ENCODE measurements around the gene NLGN4X. TPM values are rescaled to one million over a fixed set of nuclear protein-coding genes. Genes with fewer than 3 reads are reported as not detected.

The NLGN4X gene
- total and polyA plus RNA-seq, 2 donors (not counting 3 experiments of a cell fraction or from before 2014, with no cell fraction given): 0.03 TPM; not detected in 1

DNA sequence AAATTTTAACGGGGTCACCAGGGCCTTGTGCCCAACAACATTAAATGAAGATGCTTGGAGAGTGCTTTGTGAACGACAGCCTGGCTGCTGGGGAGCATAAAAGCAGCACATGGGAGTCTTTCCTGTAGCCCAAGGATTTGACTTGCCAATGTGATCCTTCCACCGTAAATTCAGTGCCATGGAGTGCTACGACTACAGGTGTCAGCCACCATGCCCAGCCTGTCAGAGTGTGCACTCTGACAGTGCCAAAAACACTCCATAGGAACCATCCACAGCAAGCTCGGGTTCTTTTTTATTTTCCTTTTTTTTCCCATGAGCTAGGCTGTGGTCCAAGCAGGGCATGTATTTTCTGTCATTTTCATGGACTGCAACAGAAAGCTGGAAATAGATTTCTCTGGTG lies 156.9 kb downstream of the NLGN4X start:
- CTCF ChIA-PET: no interaction called here
- Histone ChIP-seq H3K9me1 (replicated peaks; ENCODE audit: control insufficient read depth, extremely low read depth, insufficient read depth, low read length) (no peaks in the 10 kb centered on the region), H3K9me3 (replicated peaks; ENCODE audit: control insufficient read depth, insufficient read depth, low read length) (no peaks in the 10 kb centered on the region), H3K27me3 (ENCODE audit: control insufficient read depth in 2 of 2, insufficient read depth in 2 of 2, low read length in 2 of 2) (no peaks in the 10 kb centered on the region), H3K36me3 (ENCODE audit: control insufficient read depth in 2 of 2, extremely low read depth in 1 of 2, insufficient read depth in 2 of 2, low read length in 2 of 2) (no peaks in the 10 kb centered on the region), H3K4me1 (ENCODE audit: control insufficient read depth, extremely low read depth, insufficient read depth, low read length) (no peaks in the 10 kb centered on the region), H3K27ac (ENCODE audit: insufficient read depth, low read depth, low read length) (no peak overlapping the region), H4K20me1 (replicated peaks; ENCODE audit: control insufficient read depth, extremely low read depth, insufficient read depth, low read length) (no peaks in the 10 kb centered on the region), H2AFZ (ENCODE audit: low read depth, low read length) (no peak overlapping the region), H3K9ac (replicated peaks; ENCODE audit: extremely low read depth, insufficient read depth, low read length) (no peak overlapping the region), H3K79me2 (ENCODE audit: control insufficient read depth, insufficient read depth, low read length) (no peaks in the 10 kb centered on the region), H3K4me3 (replicated peaks in 1 of 3; ENCODE audit: insufficient read depth in 1 of 3, low read depth in 1 of 3, low read length in 3 of 3) (no peak overlapping the region), H3K4me2 (ENCODE audit: insufficient read depth, low read length) (no peak overlapping the region)
- DNase-seq (ENCODE audit: low read depth, low spot score) (no peak), FAIRE-seq (no peak)
- no TSS peak for BruUV-seq (replicated peaks)
- no peak for TF ChIP-seq EZH2 (IDR thresholded peaks at IDR 0.05; ENCODE audit: borderline replicate concordance, low read depth, low read length, severe bottlenecking)
- no peak for TF ChIP-seq MYC (IDR thresholded peaks at IDR 0.05; ENCODE audit: low read depth, low read length)
- no peak for TF ChIP-seq GATA2 (IDR thresholded peaks at IDR 0.05; ENCODE audit: insufficient read depth, insufficient read length, low read depth, low read length)
- no peak for TF ChIP-seq JUN (IDR thresholded peaks at IDR 0.05; ENCODE audit: borderline replicate concordance, insufficient read depth, insufficient read length, low read depth)
- TF ChIP-seq, protein P1, sequence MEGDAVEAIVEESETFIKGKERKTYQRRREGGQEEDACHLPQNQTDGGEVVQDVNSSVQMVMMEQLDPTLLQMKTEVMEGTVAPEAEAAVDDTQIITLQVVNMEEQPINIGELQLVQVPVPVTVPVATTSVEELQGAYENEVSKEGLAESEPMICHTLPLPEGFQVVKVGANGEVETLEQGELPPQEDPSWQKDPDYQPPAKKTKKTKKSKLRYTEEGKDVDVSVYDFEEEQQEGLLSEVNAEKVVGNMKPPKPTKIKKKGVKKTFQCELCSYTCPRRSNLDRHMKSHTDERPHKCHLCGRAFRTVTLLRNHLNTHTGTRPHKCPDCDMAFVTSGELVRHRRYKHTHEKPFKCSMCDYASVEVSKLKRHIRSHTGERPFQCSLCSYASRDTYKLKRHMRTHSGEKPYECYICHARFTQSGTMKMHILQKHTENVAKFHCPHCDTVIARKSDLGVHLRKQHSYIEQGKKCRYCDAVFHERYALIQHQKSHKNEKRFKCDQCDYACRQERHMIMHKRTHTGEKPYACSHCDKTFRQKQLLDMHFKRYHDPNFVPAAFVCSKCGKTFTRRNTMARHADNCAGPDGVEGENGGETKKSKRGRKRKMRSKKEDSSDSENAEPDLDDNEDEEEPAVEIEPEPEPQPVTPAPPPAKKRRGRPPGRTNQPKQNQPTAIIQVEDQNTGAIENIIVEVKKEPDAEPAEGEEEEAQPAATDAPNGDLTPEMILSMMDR (IDR thresholded peaks at IDR 0.05; ENCODE audit: extremely low read depth in 1 of 2, insufficient read depth in 1 of 2, low read depth in 1 of 2, low read length in 2 of 2): no peak
- no peak for TF ChIP-seq POLR2AphosphoS5 (IDR thresholded peaks at IDR 0.05; ENCODE audit: insufficient read depth, low read depth, low read length)
- TF ChIP-seq, protein P2, sequence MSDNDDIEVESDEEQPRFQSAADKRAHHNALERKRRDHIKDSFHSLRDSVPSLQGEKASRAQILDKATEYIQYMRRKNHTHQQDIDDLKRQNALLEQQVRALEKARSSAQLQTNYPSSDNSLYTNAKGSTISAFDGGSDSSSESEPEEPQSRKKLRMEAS (IDR thresholded peaks at IDR 0.05; ENCODE audit: insufficient read depth, insufficient read length): no peak
- no peak for TF ChIP-seq FOS (IDR thresholded peaks at IDR 0.05; ENCODE audit: borderline replicate concordance, insufficient read depth, low read length)
- TF ChIP-seq POLR2A (IDR thresholded peaks at IDR 0.05; ENCODE audit: low read depth, low read length): no peak
- dilution Hi-C loops (cut with MboI; ENCODE audit: extremely low pct_ligation_motif_present, low sequenced_read_pairs) (no loop called here), intact Hi-C loops (cut with micrococcal nuclease) (no loop called here)
- POLR2A ChIA-PET: no interaction called here

All from endothelial cell of umbilical vein (primary cell).